Measurements from ENCODE around the gene UBE2Z. TPM values are rescaled to one million over a fixed set of nuclear protein-coding genes. Genes with fewer than 3 reads are reported as not detected.
A peak's percentile ranks its signal among the peaks of the same experiment; 100 is the strongest.

UBE2Z gene
- total and polyA plus RNA-seq, 2 of the 13 experiments (the other 11 are each of a cell fraction or from before 2014, with no cell fraction given), result 63.2 to 122 TPM

DNA sequence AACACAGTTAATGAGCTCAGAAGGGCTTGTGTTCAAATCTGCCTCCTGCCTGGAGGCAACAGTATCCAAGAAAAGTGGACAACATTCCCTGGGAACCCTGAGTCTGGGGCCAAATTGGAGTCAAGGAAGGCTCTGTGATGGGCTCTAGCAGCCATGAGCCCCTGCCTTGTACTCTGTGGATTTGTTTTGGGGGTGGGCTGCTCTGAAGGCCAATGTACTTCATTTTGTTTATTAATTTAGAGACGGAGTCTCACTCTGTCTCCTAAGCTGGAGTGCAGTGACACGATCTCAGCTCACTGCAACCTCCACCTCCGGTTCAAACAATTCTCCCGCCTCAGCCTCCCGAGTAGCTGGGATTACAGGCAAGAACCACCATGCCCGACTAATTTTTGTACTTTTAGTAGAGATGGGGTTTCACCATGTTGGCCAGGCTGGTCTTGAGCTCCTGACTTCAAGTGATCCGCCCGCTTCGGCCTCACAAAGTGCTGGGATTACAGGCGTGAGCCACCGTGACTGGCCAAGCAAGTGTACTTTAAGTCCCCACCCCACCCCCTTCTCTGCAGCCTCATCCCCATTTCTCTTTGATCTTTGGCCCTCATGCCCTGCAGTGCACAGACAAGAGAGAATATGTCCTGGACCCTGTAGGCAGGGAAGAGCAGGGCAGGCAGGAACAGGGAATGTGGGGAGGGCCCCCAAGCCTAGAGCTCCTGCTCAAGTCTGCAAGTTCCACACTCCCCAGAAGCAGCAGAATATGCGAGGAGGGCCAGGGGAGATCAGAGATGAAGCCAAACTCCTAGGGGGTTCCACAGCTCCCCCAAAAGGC lies 62.9 kb downstream of the UBE2Z start (continued):
- TF ChIP-seq SMYD3 (CRISPR knock-in tag; IDR thresholded peaks at IDR 0.05), result peak; percentile 65; the same call in 1 of the 2 replicates
- TF ChIP-seq NKX3-1 (CRISPR knock-in tag; IDR thresholded peaks at IDR 0.05), result peak; percentile 84
- peak; percentile 88 for TF ChIP-seq ZSCAN9 (CRISPR knock-in tag; IDR thresholded peaks at IDR 0.05; ENCODE audit: borderline replicate concordance)
- no peak for TF ChIP-seq ZNF891 (CRISPR knock-in tag; IDR thresholded peaks at IDR 0.05)
- TF ChIP-seq, protein P1, sequence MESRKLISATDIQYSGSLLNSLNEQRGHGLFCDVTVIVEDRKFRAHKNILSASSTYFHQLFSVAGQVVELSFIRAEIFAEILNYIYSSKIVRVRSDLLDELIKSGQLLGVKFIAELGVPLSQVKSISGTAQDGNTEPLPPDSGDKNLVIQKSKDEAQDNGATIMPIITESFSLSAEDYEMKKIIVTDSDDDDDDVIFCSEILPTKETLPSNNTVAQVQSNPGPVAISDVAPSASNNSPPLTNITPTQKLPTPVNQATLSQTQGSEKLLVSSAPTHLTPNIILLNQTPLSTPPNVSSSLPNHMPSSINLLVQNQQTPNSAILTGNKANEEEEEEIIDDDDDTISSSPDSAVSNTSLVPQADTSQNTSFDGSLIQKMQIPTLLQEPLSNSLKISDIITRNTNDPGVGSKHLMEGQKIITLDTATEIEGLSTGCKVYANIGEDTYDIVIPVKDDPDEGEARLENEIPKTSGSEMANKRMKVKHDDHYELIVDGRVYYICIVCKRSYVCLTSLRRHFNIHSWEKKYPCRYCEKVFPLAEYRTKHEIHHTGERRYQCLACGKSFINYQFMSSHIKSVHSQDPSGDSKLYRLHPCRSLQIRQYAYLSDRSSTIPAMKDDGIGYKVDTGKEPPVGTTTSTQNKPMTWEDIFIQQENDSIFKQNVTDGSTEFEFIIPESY (CRISPR knock-in tag; IDR thresholded peaks at IDR 0.05), result peak; percentile 21; the same call in 1 of the 2 replicates
- TF ChIP-seq AGO1 (IDR thresholded peaks at IDR 0.05; ENCODE audit: low read depth, low read length, poor library complexity, severe bottlenecking), result no peak
- no peak for TF ChIP-seq HNRNPH1 (optimal IDR thresholded peaks at IDR 0.05; ENCODE audit: low read depth, low read length)
- no peak for TF ChIP-seq CHCHD3 (CRISPR knock-in tag; IDR thresholded peaks at IDR 0.05)
- no peak for TF ChIP-seq ZNF577 (CRISPR knock-in tag; IDR thresholded peaks at IDR 0.05; ENCODE audit: borderline replicate concordance, low read depth)
- peak; percentile 81; the same call in 1 of the 2 replicates for TF ChIP-seq ZNF121 (CRISPR knock-in tag; IDR thresholded peaks at IDR 0.05)
- TF ChIP-seq RORA (CRISPR knock-in tag; IDR thresholded peaks at IDR 0.05), result no peak
- peak; percentile 53; the same call in 1 of the 2 replicates for TF ChIP-seq ZNF3 (CRISPR knock-in tag; IDR thresholded peaks at IDR 0.05)
- TF ChIP-seq, protein P2, sequence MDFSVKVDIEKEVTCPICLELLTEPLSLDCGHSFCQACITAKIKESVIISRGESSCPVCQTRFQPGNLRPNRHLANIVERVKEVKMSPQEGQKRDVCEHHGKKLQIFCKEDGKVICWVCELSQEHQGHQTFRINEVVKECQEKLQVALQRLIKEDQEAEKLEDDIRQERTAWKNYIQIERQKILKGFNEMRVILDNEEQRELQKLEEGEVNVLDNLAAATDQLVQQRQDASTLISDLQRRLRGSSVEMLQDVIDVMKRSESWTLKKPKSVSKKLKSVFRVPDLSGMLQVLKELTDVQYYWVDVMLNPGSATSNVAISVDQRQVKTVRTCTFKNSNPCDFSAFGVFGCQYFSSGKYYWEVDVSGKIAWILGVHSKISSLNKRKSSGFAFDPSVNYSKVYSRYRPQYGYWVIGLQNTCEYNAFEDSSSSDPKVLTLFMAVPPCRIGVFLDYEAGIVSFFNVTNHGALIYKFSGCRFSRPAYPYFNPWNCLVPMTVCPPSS (IDR thresholded peaks at IDR 0.05), result no peak
- TF ChIP-seq ZNF850 (CRISPR knock-in tag; conservative IDR thresholded peaks at IDR 0.05), result no peak
- 0 out of 2 replicates have a peak, but pooled peaks have one; percentile 33 for TF ChIP-seq FOXK2 (IDR thresholded peaks at IDR 0.05)
- TF ChIP-seq, protein P3, sequence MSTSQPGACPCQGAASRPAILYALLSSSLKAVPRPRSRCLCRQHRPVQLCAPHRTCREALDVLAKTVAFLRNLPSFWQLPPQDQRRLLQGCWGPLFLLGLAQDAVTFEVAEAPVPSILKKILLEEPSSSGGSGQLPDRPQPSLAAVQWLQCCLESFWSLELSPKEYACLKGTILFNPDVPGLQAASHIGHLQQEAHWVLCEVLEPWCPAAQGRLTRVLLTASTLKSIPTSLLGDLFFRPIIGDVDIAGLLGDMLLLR (CRISPR knock-in tag; IDR thresholded peaks at IDR 0.05), result no peak; the same call in 1 of the 2 replicates
- no peak for TF ChIP-seq SRSF4 (IDR thresholded peaks at IDR 0.05; ENCODE audit: low read depth, low read length, poor library complexity, severe bottlenecking)
- TF ChIP-seq, protein P4, sequence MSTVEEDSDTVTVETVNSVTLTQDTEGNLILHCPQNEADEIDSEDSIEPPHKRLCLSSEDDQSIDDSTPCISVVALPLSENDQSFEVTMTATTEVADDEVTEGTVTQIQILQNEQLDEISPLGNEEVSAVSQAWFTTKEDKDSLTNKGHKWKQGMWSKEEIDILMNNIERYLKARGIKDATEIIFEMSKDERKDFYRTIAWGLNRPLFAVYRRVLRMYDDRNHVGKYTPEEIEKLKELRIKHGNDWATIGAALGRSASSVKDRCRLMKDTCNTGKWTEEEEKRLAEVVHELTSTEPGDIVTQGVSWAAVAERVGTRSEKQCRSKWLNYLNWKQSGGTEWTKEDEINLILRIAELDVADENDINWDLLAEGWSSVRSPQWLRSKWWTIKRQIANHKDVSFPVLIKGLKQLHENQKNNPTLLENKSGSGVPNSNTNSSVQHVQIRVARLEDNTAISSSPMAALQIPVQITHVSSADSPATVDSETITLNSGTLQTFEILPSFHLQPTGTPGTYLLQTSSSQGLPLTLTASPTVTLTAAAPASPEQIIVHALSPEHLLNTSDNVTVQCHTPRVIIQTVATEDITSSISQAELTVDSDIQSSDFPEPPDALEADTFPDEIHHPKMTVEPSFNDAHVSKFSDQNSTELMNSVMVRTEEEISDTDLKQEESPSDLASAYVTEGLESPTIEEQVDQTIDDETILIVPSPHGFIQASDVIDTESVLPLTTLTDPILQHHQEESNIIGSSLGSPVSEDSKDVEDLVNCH (CRISPR knock-in tag; IDR thresholded peaks at IDR 0.05), result no peak
- peak; percentile 84 for TF ChIP-seq XRCC5 (optimal IDR thresholded peaks at IDR 0.05; ENCODE audit: low read length)
- no peak for TF ChIP-seq TOPORS (CRISPR knock-in tag; IDR thresholded peaks at IDR 0.05)
- TF ChIP-seq ZNF557 (CRISPR knock-in tag; IDR thresholded peaks at IDR 0.05), result no peak
- TF ChIP-seq, protein P5, sequence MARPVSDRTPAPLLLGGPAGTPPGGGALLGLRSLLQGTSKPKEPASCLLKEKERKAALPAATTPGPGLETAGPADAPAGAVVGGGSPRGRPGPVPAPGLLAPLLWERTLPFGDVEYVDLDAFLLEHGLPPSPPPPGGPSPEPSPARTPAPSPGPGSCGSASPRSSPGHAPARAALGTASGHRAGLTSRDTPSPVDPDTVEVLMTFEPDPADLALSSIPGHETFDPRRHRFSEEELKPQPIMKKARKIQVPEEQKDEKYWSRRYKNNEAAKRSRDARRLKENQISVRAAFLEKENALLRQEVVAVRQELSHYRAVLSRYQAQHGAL (CRISPR knock-in tag; IDR thresholded peaks at IDR 0.05; ENCODE audit: not compliant biosample characterization), result no peak
- TF ChIP-seq SRSF9 (IDR thresholded peaks at IDR 0.05; ENCODE audit: borderline replicate concordance, insufficient read depth, low read depth, low read length, poor library complexity, severe bottlenecking), result no peak

All from HepG2 (cell line).